T-helper 22 cell (primary cell): ENCODE results near the gene HS6ST1.

ENCODE experiments used
- DNase-seq: peaks from one replicate; pipeline ENCODE4 v3.0.0-alpha.2; 2020; ENCODE audit warnings: low read depth

HS6ST1 gene

GRCh38 chr2:128282246-128282975 lies 36.3 kb downstream of the HS6ST1 start:
- DNase-seq: no peak

- DNase-seq: no peak
Measured at GRCh38 chr2:128281852-128282245, 36.8 kb downstream of the HS6ST1 start.

GRCh38 chr2:128280901-128281321 lies 37.8 kb downstream of the HS6ST1 start:
- no peak for DNase-seq

GRCh38 chr2:128280158-128280871 lies 38.4 kb downstream of the HS6ST1 start:
- DNase-seq: no peak

GRCh38 chr2:128279786-128280157 lies 38.9 kb downstream of the HS6ST1 start:
- no peak for DNase-seq

GRCh38 chr2:128279009-128279408 lies 39.7 kb downstream of the HS6ST1 start:
- DNase-seq: no peak

- no peak for DNase-seq
Measured at GRCh38 chr2:128277961-128278681, 40.5 kb downstream of the HS6ST1 start.

- no peak for DNase-seq
Measured at GRCh38 chr2:128276878-128277675, 41.6 kb downstream of the HS6ST1 start.

GRCh38 chr2:128275498-128276045 lies 43.1 kb downstream of the HS6ST1 start:
- DNase-seq: no peak

GRCh38 chr2:128274218-128274617 lies 44.5 kb downstream of the HS6ST1 start:
- DNase-seq: no peak

- no peak for DNase-seq
Measured at GRCh38 chr2:128273469-128274081, 45.1 kb downstream of the HS6ST1 start.

- DNase-seq: no peak
Measured at GRCh38 chr2:128272601-128273468, 45.8 kb downstream of the HS6ST1 start.

- no peak for DNase-seq
Measured at GRCh38 chr2:128271911-128272600, 46.6 kb downstream of the HS6ST1 start.

GRCh38 chr2:128271597-128271910 lies 47.1 kb downstream of the HS6ST1 start:
- DNase-seq: no peak

- DNase-seq: no peak
Measured at GRCh38 chr2:128270672-128271596, 47.7 kb downstream of the HS6ST1 start.

- no peak for DNase-seq
Measured at GRCh38 chr2:128269990-128270671, 48.5 kb downstream of the HS6ST1 start.

GRCh38 chr2:128269063-128269989 lies 49.3 kb downstream of the HS6ST1 start:
- no peak for DNase-seq
